ENCODE data around the gene B9D1. TPM values are rescaled to one million over a fixed set of nuclear protein-coding genes. Genes with fewer than 3 reads are reported as not detected.

B9D1 gene
- total and polyA plus RNA-seq, 8 donors, result 6.6 to 39.6 (median 12.5) TPM

GRCh38 chr17:19337712-19338023 lies 24.9 kb downstream of the B9D1 start:
- Histone ChIP-seq H3K4me1 (peaks cover 0 to 3% (median 0%) of the 10 kb centered on the region in 3 donors), H3K27me3 (no peaks in the 10 kb centered on the region), H3K36me3 (peaks cover 0 to 4% (median 0%) of the 10 kb centered on the region in 3 donors), H3K4me3 (no peak overlapping the region), H3K27ac (no peak overlapping the region), H3K9me3 (no peaks in the 10 kb centered on the region)
- no peak for DNase-seq
- no peak for FAIRE-seq
- TF ChIP-seq, protein P1, sequence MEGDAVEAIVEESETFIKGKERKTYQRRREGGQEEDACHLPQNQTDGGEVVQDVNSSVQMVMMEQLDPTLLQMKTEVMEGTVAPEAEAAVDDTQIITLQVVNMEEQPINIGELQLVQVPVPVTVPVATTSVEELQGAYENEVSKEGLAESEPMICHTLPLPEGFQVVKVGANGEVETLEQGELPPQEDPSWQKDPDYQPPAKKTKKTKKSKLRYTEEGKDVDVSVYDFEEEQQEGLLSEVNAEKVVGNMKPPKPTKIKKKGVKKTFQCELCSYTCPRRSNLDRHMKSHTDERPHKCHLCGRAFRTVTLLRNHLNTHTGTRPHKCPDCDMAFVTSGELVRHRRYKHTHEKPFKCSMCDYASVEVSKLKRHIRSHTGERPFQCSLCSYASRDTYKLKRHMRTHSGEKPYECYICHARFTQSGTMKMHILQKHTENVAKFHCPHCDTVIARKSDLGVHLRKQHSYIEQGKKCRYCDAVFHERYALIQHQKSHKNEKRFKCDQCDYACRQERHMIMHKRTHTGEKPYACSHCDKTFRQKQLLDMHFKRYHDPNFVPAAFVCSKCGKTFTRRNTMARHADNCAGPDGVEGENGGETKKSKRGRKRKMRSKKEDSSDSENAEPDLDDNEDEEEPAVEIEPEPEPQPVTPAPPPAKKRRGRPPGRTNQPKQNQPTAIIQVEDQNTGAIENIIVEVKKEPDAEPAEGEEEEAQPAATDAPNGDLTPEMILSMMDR (IDR thresholded peaks at IDR 0.05), result no peak
- 58 to 62% methylated on average over 2 of the region's 2 CpGs for WGBS, 2 donors
- no peak for ATAC-seq
- intact Hi-C loops (cut with DNase I), result no loop called here

DNA sequence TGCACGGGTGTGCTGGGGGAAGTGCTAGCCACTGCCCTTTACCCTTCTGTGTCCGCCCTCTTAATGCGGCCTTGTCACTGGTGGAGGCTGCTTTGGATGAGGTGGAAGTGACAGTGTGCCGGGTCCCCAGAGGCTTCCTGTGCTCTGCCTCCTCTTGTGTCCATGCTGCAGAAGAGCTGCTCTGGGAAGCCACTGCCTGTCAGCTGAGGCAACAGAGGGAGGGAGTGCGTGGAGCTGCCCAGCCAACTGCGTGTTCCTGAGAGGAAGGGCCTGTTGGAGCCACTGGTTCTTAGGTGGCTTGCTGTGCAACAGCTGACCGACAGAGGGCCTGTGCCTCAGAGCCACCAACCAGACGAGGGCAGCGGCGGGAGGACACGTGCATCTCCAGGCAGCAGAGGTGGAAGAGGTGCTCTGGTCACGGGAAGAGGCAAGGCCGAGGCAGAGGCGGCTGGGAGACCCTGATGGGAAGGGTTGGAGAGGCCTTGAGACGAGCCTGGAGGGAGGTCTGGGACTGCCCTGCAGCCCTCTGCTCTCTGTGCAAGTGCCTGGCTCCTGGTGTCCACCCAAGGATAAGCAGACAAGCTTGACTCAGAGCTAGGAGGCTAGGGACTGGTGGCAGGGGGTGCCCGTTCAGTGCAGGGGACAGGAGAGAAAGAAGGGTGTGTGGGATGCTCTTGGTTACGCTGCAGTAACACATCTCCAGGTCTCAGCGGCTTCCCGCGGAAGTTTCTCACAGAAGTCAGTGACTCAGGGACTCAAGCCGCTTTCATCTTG lies 25.4 kb downstream of the B9D1 start:
- intact Hi-C loops (cut with DNase I), result no loop called here
- Histone ChIP-seq H3K4me1 (peaks cover 0 to 3% (median 0%) of the 10 kb centered on the region in 3 donors), H3K27ac (no peak overlapping the region), H3K36me3 (peaks cover 0 to 4% (median 0%) of the 10 kb centered on the region in 3 donors), H3K9me3 (no peaks in the 10 kb centered on the region), H3K27me3 (no peaks in the 10 kb centered on the region), H3K4me3 (no peak overlapping the region)
- WGBS, 2 donors, result 70 to 75% methylated on average over 21 of the region's 21 CpGs
- ATAC-seq (peak in 2 of 4 donors; percentile 17 to 82), FAIRE-seq (no peak), DNase-seq (peak in 1 of 6 donors; percentile 74)
- TF ChIP-seq, protein P1 (IDR thresholded peaks at IDR 0.05), result peak in 1 of 4 donors; percentile 30

GRCh38 chr17:19335951-19336631 lies 26.4 kb downstream of the B9D1 start:
- TF ChIP-seq, protein P1 (IDR thresholded peaks at IDR 0.05), result no peak
- H3K27me3 ChIP-seq, result no peaks in the 10 kb centered on the region
- DNase-seq, result peak in 1 of 6 donors; percentile 52
- ATAC-seq, result no peak
- peaks cover 0 to 4% (median 0%) of the 10 kb centered on the region in 3 donors for H3K36me3 ChIP-seq
- H3K4me1 ChIP-seq, result peaks cover 0 to 3% (median 0%) of the 10 kb centered on the region in 3 donors
- intact Hi-C loops (cut with DNase I), result no loop called here
- H3K27ac ChIP-seq, result no peak overlapping the region
- WGBS, 2 donors, result 88% methylated on average over 18 of the region's 18 CpGs
- no peaks in the 10 kb centered on the region for H3K9me3 ChIP-seq
- H3K4me3 ChIP-seq, result no peak overlapping the region
- no peak for FAIRE-seq

DNA sequence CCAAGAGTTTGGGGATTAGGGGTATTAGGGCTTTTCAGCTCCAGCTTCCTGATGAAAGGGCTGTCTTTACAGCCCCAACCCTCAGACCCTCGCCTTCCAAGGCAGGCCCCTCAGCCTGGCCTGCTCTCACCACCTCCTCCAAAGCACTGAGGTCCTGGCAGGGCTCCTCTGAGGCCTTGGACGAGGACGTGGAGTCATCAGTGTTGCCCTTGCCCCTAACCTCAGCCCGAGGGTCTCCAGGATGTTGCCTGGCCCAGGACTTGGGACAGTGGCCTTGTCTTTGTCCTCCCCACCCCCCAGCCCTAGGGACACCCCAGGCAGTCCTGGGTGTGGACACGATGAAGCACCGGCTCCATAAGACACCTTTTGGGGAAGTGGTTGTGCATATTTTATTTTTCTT lies 28.2 kb downstream of the B9D1 start:
- no peak for FAIRE-seq
- 86 to 91% methylated on average over 6 of the region's 6 CpGs for WGBS, 2 donors

More for the DNA sequence above, 28.2 kb downstream of the B9D1 start:
- no peaks in the 10 kb centered on the region for H3K27me3 ChIP-seq
- intact Hi-C loops (cut with DNase I), result no loop called here
- peaks cover 0 to 4% (median 0%) of the 10 kb centered on the region in 3 donors for H3K36me3 ChIP-seq
- ATAC-seq (no peak), DNase-seq (no peak)
- no peak overlapping the region for H3K4me3 ChIP-seq
- TF ChIP-seq, protein P1 (IDR thresholded peaks at IDR 0.05), result no peak
- H3K27ac ChIP-seq, result no peak overlapping the region
- H3K4me1 ChIP-seq, result peaks cover 0 to 3% (median 0%) of the 10 kb centered on the region in 3 donors
- no peaks in the 10 kb centered on the region for H3K9me3 ChIP-seq
